IPS-15b (cell line): Measurements from ENCODE around the gene AGAP3.

ENCODE experiments used
- H3K27me3 ChIP-seq: one replicate; pipeline ENCODE4 v1.6.1; 2013; ENCODE audit warnings: low read length; ENCODE audit not compliant: control insufficient read depth, insufficient read depth
- H3K36me3 ChIP-seq: one replicate; pipeline ENCODE4 v1.6.1; 2013; ENCODE audit warnings: low read length; ENCODE audit not compliant: control insufficient read depth, insufficient read depth
- H3K4me1 ChIP-seq: one replicate; pipeline ENCODE4 v1.6.1; 2013; ENCODE audit warnings: mild to moderate bottlenecking, low read length; ENCODE audit not compliant: control insufficient read depth, insufficient read depth
- H3K4me3 ChIP-seq: one replicate; pipeline ENCODE4 v1.5.1; 2013; ENCODE audit warnings: low read depth, low read length
- H3K9ac ChIP-seq: one replicate; pipeline ENCODE4 v1.6.1; 2013; ENCODE audit warnings: low read depth, mild to moderate bottlenecking, low read length
- H3K9me3 ChIP-seq: one replicate; pipeline ENCODE4 v1.6.1; 2013; ENCODE audit warnings: mild to moderate bottlenecking, low read length; ENCODE audit not compliant: control insufficient read depth, insufficient read depth

Gene AGAP3

DNA sequence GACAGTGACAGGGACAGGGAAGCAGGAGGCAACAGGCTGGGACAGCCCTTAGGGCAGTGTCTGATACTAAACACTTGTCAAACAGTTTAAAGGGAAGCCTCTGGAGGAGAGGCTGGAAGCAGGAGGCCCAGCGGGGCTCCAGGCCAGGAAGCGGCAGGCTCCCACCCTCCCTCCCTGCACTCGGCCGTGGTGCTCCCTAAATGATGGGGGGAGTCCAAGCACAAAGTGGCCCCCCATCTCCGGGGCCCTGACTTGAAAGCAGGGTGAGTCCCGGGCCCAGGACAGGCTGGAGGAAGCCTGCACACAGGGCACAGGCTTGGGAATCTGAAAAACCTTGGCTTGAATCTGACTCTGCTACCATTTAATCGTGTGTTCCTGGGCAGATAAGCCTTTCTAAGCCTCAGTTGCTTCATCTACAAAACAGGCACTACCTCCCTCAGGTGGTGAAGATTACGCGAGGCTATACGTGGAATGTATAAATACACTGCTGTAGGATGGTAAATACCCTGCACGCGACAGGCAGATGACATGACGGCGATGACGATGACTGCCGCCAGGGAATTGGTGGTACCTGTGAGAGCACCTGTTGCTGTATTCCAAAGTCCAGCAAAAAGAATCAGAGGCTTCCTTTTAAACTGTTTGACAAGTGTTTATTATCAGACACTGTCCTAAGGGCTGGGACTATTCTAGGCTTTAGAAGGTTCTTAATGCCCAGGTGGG is 47.2 kb downstream of the AGAP3 start:
- Histone ChIP-seq H3K27me3 (peaks cover 2% of the 10 kb centered on the region), H3K9ac (no peak overlapping the region), H3K36me3 (peaks cover 14% of the 10 kb centered on the region), H3K4me1 (no peaks in the 10 kb centered on the region), H3K9me3 (no peaks in the 10 kb centered on the region), H3K4me3 (no peak overlapping the region)

DNA sequence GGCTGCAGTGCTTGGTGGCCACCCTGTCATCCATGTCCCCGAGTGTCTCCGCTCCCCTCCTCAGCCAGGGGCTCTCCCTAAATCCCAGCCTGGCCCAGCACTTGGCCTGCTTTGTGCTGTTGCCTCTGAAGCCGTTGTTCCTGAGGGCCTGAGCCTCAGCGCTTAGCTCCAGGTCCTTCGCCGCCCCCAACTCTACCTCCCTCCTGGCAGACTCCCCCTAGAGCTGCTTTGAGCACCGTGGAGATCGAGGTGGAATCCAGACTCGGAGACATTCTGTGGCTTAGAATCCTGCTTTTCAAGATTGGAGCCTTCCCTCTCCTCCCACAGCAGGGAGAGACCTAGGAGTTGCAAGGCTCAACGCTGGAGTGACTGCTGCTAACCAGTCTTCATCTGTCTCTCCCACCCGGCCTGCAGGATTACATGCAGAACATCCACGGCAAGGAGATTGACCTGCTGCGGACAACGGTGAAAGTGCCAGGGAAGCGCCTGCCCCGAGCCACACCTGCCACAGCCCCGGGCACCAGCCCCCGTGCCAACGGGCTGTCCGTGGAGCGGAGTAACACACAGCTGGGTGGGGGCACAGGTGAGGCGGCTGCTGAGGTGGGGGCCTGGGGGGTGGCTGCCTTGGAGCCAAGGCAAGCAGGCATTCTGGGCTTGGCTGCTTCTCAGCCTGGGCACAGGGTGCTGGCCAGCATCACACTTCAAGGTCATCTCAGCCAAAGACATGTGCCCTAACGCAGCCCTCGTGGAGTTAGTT is 47.9 kb downstream of the AGAP3 start:
- no peak overlapping the region for H3K9ac ChIP-seq
- peaks cover 9% of the 10 kb centered on the region for H3K36me3 ChIP-seq
- peaks cover 3% of the 10 kb centered on the region for H3K4me1 ChIP-seq
- H3K27me3 ChIP-seq: peaks cover 8% of the 10 kb centered on the region
- H3K9me3 ChIP-seq: no peaks in the 10 kb centered on the region
- H3K4me3 ChIP-seq: no peak overlapping the region

DNA sequence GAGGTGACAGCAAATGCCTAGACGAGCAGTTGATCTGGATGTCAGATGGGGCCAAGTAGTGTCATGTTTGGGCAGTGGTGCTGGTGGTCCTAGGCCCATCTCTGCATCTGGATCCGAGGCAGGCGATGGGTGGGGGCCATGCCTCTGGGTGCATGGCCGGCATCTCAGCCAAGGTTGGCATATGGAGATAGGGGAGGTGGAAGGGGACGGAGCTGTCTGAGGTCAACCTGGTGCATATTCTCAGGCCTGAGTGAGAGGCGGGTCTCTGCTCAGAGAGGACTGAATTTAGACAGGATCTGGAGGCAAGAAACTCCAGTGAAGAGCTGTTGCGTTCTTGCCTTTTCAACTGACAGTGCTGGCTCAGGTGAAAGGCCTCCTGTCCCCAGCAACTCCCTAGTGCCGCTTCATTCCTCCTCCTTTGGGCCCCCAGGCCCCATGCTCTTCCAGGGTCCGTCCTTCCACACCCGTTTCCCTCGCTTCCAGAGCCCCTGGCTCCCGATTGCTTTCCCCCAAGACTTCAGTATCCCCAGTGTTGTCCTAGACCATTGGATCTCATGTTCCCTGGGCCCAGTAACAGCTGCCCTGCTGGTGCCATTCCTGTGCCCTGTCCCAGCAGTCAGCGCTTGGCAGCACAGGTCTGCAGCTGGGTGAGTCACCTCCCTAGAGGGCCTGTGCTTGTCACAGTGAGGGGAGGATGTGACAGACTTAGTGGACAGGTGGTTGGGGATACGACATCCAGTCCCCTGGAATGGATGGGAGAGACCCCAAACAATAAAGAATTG is 48.7 kb downstream of the AGAP3 start:
- no peak overlapping the region for H3K4me3 ChIP-seq
- no peaks in the 10 kb centered on the region for H3K9me3 ChIP-seq
- no peak overlapping the region for H3K9ac ChIP-seq
- peaks cover 7% of the 10 kb centered on the region for H3K36me3 ChIP-seq
- H3K4me1 ChIP-seq: peaks cover 7% of the 10 kb centered on the region
- H3K27me3 ChIP-seq: peaks cover 16% of the 10 kb centered on the region

DNA sequence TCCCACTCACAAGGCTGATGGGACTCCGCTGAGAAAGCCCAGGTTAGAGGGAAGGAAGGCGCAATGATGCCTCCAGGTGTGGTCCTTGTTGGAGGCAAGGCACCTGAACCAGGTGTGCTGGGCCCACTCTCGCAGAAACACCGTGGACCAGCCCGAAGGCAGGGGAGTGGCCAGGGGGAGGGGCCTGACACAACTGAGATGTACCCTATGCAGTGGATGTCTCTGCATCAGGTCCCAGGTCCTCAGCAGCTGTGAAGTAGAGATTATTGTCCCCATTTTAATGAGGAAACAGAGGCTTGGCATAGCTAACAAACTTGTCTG is 49.2 kb downstream of the AGAP3 start:
- peaks cover 7% of the 10 kb centered on the region for H3K4me1 ChIP-seq
- peaks cover 22% of the 10 kb centered on the region for H3K27me3 ChIP-seq
- peaks cover 5% of the 10 kb centered on the region for H3K36me3 ChIP-seq
- H3K9me3 ChIP-seq: no peaks in the 10 kb centered on the region
- H3K4me3 ChIP-seq: no peak overlapping the region
- no peak overlapping the region for H3K9ac ChIP-seq

DNA sequence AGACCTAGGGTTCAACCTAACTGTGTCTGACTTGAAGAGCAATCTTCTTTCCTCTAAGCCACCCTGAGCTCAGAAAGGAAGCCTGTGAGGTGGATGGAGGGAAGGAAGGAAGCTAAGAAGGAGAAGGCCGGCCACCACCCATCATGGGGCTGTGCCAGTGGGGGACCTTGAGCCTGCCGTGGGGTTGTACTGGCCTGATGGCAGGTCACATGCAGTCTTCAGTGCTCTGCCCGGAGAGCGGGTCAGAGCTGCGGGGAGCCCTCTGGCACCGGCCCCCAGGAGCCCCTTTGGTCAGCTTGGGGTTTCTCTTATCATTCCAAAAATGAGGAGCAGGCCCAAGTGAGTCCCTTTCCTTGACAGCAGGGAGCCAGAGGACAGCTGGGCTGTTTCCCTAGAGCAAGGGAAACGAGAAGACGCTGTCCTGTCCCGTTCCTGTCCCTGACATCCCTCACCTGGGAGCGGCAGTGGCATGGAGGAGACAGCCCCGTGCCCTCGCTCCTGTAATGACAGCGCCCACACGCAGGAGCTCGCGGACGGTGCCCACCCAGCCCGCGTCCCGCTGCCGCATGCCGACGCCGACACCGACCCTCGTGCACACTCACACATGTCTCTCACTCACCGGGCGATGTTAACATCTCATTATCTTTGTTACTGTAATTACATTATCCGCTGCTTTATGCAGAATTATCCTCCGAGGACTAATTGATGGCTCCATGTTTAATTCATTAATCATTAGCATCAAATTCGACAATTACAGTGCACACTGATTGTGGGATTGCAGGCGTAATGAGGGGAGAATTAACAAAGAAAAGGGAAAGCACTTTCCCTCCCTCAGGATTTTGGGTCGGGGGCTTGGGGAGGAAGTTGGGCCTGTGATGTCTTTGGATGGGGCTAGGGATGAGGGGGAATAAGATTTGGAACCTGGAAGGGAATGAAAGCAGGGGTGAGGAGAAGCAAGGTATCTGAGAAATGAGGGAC is 49.9 kb downstream of the AGAP3 start:
- Histone ChIP-seq H3K4me1 (peaks cover 7% of the 10 kb centered on the region), H3K9ac (no peak overlapping the region), H3K4me3 (no peak overlapping the region), H3K36me3 (peaks cover 3% of the 10 kb centered on the region), H3K27me3 (peaks cover 25% of the 10 kb centered on the region), H3K9me3 (no peaks in the 10 kb centered on the region)

DNA sequence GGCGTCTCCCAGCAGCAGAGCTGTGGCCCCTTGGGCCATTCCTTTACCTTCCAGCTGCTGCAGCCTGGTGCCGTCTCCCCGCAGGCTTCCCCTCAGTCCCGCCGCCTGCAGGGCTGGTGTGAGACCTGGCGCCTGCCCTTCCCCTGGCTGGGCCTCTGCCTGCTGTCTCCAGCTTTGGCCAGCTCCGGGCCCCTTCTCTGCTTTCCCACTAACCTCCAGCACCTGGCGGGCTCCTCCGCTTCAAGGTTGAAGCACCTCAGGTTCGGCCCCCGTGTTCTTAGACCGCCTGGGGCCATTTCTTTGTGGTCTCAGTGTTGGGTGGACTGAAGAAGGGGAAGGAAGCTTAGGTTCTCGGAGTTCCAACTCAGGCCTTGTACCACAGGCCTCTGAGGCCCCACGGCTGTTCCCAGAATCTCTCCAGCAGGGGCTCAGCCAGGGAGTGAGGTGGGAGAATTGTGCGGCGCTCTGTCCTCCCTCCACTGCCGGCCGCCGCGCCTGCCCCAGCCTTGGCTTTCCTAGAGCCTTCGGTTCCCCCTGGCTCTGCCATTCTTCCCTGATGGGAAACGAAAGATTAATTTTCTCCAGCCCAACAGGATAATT is 50.9 kb downstream of the AGAP3 start:
- Histone ChIP-seq H3K4me3 (no peak overlapping the region), H3K9ac (no peak overlapping the region), H3K27me3 (peaks cover 25% of the 10 kb centered on the region), H3K4me1 (peaks cover 7% of the 10 kb centered on the region), H3K9me3 (no peaks in the 10 kb centered on the region), H3K36me3 (peaks cover under 1% of the 10 kb centered on the region)

DNA sequence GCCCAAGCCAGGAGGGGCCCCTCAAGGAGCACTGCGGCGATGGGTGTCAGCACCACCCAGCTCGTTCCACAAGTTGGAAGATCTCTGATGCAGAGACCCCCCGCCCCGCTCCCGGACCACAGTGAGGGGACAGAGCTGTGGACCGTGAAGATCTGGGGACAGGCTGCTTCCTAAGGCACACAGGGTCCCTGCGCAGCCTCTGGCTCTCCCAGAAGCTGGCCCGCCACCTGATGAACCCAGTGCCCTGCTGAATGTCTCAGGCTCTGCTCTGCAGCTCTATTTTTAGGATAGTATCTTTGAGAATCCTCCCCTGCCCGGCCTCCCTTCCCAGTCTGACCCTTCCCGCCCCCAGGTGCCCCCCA is 51.5 kb downstream of the AGAP3 start:
- Histone ChIP-seq H3K9me3 (no peaks in the 10 kb centered on the region), H3K27me3 (peaks cover 25% of the 10 kb centered on the region), H3K4me1 (peaks cover 7% of the 10 kb centered on the region), H3K36me3 (peaks cover 3% of the 10 kb centered on the region), H3K9ac (no peak overlapping the region), H3K4me3 (no peak overlapping the region)

DNA sequence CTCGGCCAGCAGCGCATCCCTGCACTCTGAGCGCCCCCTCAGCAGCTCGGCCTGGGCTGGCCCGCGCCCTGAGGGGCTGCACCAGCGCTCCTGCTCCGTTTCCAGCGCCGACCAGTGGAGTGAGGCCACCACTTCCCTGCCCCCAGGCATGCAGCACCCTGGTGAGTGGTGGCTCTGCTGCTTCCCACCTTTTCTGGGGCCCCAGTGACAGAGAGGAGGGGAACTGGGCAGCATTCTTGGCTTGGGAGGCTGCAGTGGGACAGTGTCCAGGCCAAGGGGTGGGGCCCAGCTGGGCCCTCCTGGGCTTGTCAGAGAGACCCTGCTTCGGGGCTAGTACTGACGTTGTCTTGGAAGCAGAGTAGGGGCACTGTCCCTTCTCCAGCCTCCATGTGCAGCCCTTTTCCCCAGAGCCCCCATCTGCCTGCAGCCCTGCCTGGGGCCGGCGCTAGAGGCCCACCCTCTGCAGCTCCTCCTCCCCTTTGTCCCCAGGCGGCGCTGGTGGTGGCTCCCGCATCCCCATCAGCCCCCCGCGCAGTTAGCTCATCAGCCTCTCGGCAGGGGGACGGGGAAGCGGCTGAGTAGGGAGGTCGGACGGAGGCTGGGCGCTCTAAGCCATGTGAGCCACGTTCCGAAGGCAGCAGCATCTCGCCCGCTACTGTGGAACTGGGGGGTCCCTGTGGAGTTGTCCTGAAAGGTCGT is 52.0 kb downstream of the AGAP3 start:
- Histone ChIP-seq H3K4me1 (peaks cover 7% of the 10 kb centered on the region), H3K9me3 (no peaks in the 10 kb centered on the region), H3K27me3 (peaks cover 25% of the 10 kb centered on the region), H3K36me3 (peaks cover 3% of the 10 kb centered on the region), H3K9ac (no peak overlapping the region), H3K4me3 (peak overlapping the region; percentile 35)

DNA sequence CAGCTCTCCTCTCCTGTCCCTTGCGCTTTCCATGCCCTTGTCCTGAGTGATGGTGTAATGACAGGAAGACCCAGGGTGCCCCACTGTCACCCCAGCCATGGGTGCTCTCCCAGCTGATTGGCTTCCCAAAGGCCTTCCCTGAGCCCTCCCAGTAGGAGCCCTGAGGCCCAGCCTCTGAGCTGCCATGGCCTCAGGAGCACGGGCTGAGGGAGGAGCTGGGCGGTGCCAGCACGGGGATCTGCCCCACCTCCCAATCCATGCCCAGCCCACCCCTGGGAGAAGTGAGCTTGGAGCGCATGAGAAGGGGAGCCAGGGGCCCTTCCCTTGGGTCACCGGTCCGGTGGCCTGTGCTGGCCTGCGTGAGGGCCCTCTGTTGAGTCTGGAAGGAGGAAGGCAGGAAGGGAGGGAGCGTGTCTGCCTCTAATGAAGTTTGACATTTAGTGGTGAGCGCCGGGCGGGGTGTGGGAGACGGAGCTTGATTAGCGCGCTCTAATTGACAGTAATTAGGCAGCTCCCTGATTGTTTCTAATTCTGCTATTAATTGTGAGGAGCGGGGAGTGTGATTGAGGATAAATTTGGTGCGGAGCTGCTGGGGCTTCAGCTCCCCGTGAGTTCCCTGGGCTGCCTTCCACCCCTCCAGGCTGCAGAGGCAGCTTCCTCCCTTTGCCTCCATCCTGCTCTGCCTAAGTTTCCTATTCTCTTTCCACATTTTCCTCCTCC is 53.0 kb downstream of the AGAP3 start:
- Histone ChIP-seq H3K9me3 (no peaks in the 10 kb centered on the region), H3K9ac (no peak overlapping the region), H3K36me3 (peaks cover 8% of the 10 kb centered on the region), H3K4me1 (peaks cover 7% of the 10 kb centered on the region), H3K27me3 (peaks cover 25% of the 10 kb centered on the region), H3K4me3 (peak overlapping the region; percentile 35)

DNA sequence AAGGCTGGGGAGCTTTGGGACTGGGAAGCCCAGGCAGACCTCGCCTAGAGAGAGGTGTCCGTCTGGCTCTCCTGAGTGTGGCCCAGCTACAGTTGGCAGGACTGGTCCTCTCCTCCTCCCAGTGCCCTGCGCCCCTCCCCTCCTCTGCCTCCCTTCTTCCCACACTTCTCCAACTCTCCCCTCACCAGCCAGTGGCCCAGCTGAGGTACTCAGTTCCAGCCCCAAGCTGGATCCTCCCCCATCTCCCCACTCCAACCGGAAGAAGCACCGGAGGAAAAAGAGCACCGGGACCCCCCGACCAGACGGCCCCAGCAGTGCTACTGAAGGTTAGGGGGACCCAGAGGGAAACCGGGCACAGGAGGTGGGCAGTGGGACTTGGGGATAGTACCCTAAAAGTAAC is 53.5 kb downstream of the AGAP3 start:
- Histone ChIP-seq H3K27me3 (peaks cover 25% of the 10 kb centered on the region), H3K36me3 (peaks cover 8% of the 10 kb centered on the region), H3K9me3 (no peaks in the 10 kb centered on the region)

More for the DNA sequence above, 53.5 kb downstream of the AGAP3 start:
- no peak overlapping the region for H3K4me3 ChIP-seq
- H3K4me1 ChIP-seq: peaks cover 7% of the 10 kb centered on the region
- H3K9ac ChIP-seq: no peak overlapping the region
